DOHH2 (cell line): Measurements from ENCODE around the gene NPR2.

Experiments
- EZH2phosphoT487 ChIP-seq: fragments of 200-600 bp; sonication (generic); IDR thresholded peaks from 2 replicates; pipeline ENCODE4 v1.6.1; 2017; ENCODE audit warnings: borderline replicate concordance, mild to moderate bottlenecking, antibody characterized with exemption, low read length, moderate library complexity, mixed read lengths
- TF ChIP-seq, protein P1 (sequence below): fragments of 200-600 bp; sonication (generic); IDR thresholded peaks from one replicate; pipeline ENCODE4 v1.5.1; 2014; ENCODE audit warnings: antibody characterized with exemption, mild to moderate bottlenecking, low read depth, low read length; ENCODE audit not compliant: poor library complexity, severe bottlenecking

DNA sequence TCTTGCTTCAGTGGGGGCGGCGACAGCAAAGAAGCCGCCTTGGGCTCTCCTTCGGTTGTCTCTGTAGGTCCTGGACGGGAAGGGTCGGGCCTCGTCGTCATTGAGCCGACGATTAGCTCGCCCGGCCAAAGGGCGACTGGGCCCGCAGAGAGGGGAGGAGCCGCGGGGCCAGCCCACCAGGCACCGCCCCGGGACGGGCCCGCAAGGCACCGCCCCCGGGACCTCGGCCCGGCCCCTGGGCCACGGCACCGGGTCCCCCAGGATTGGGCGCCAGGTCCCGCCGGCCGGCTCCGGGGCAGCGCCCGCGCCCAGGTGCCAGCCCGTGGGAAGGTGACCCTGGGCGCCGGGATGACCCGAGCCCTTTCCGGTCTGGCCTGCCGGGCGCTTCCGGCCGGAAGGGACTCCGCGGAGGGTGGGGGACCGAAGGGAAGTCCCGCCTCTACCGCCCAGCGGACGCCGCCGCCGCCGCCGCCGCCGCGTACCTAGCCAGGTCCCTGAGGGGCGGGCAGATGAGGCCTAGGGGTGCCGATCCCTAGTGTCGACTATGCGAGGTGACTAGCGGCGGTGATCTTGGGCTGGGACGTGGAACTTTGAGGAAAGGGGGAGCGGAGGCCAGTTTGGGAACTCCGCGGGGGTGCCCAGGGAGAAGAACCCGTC, 42.4 kb upstream of the NPR2 start, which contains the start of the genes GBA2 and RGP1:
- TF ChIP-seq, protein P1, sequence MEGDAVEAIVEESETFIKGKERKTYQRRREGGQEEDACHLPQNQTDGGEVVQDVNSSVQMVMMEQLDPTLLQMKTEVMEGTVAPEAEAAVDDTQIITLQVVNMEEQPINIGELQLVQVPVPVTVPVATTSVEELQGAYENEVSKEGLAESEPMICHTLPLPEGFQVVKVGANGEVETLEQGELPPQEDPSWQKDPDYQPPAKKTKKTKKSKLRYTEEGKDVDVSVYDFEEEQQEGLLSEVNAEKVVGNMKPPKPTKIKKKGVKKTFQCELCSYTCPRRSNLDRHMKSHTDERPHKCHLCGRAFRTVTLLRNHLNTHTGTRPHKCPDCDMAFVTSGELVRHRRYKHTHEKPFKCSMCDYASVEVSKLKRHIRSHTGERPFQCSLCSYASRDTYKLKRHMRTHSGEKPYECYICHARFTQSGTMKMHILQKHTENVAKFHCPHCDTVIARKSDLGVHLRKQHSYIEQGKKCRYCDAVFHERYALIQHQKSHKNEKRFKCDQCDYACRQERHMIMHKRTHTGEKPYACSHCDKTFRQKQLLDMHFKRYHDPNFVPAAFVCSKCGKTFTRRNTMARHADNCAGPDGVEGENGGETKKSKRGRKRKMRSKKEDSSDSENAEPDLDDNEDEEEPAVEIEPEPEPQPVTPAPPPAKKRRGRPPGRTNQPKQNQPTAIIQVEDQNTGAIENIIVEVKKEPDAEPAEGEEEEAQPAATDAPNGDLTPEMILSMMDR = no peak
- TF ChIP-seq EZH2phosphoT487 = no peak
